AG08396 (cell line): ENCODE results near the gene SIPA1L3.
A peak's percentile ranks its signal among the peaks of the same experiment; 100 is the strongest.
"Not testable (repeated sequence)": the region's sequence is repeated elsewhere in the genome, so short reads cannot be mapped to it uniquely, and the experiment has no call there.

Source experiments
- DNase-seq: peaks from one replicate; pipeline ENCODE4 v3.0.0; 2012; ENCODE audit warnings: low spot score, mixed read lengths

The SIPA1L3 gene

DNA sequence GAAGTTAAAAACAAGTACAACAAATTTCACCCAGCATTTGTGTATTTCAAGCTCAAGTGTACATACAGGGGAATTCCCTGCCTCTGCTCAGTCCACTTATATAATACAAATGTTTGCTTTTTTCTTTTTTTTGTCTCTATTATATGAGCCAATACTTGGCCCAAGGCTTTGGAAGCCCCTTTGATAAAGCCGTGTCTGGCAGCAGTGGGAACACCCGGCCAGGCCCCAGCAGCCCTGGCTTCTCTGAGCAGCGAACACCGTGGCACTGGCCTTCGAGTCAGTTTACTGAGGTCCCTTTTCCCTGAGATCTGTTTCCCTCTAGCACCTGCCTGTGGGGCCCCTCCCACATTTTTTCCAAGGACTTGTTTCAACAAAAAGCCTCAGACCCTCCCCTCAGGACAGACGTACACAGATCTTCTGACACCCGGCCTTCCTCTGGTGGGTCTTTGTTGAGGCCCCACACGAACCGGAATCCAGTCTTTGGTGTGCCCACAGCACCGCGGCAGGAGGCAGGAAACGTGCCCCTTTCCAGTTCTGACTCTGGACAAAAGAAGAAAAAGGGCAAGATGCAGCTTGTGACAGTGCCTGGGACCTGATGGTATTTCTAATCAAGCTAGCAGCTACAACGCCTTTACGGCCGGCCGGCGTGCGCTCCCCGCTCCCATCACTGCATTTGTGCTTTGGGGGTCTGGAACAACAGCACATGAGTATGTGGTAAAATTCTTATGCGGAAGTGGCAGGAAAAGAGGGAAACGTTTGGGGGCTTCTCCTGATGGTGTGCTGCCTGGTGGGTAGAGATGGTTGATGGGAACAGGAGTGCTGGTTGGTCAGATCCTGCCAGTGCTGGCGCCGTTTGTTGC is 13.8 kb downstream of the SIPA1L3 start:
- DNase-seq = no peak

DNA sequence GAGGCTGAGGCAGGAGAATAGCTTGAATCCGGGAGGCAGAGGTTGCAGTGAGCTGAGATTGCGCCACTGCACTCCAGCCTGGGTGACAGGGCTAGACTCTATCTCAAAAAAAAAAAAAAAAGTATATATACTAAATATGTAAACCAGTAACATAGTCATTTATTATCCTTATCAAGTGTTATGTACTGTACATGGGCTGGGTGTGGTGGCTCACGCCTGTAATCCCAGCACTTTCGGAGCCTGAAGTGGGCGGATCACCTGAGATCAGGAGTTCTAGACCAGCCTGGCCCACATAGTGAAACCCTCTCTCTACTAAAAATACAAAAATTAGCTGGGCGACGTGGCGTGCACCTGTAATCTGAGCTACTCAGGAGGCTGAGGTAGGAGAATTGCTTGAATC is 17.6 kb downstream of the SIPA1L3 start:
- DNase-seq = not testable (repeated sequence)

DNA sequence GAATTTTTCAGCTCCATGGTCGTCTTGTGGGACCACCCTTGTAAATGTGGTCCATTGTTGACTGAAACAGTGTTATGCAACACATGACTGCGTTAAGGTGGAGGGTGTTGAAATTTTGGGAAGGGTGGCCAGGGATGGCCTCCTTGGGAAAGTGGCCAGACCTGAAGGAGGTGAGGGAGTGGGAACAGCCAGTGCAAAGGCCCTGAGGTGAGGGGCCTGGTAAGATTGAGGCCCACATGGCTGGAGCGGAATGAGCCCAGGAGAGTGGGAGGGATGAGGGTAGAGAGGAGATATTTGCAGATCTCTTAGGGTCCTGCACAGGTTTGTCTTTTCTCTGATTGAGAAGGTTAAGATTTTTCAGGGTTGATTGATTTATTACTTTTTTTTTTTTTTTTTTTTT is 18.2 kb downstream of the SIPA1L3 start:
- DNase-seq = no peak

DNA sequence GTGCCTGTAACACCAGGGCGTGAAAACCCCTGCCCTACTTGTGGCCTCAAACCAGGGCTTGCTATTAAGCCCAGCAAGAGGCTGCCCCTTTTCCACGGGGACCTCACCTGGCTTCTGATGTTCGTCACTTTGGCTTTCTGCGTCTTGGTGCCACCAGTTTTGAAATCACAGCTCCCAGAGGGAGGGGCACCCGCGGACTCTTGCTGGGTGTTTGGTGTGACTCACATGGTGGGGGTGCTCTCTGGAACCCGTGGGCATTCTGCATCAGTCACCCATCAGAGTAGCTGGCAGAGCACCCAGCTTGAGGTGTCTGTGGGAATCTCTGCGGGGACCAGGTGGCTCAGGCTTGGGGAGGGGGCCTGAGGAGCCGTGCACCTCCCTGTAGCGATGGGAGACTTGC is 19.2 kb downstream of the SIPA1L3 start:
- DNase-seq = no peak

DNA sequence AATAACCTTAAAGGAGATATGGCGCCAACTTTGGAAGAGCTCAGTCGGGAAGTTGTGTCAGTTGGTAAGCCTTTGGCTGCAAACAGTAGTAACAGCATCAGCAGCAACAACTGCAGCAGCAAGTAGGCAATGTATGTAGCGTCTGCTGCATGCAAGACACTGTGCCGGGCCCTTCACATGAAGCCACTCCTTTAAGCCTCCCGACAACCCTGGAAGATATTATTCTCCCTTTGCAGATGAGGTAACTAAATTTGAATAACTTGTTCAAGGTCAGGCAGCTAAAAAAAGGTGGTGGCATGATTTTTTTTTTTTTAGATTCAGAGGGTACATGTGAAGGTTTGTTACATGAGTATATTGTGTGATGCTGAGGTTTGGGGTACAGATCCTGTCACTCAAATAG is 19.7 kb downstream of the SIPA1L3 start:
- DNase-seq = no peak

DNA sequence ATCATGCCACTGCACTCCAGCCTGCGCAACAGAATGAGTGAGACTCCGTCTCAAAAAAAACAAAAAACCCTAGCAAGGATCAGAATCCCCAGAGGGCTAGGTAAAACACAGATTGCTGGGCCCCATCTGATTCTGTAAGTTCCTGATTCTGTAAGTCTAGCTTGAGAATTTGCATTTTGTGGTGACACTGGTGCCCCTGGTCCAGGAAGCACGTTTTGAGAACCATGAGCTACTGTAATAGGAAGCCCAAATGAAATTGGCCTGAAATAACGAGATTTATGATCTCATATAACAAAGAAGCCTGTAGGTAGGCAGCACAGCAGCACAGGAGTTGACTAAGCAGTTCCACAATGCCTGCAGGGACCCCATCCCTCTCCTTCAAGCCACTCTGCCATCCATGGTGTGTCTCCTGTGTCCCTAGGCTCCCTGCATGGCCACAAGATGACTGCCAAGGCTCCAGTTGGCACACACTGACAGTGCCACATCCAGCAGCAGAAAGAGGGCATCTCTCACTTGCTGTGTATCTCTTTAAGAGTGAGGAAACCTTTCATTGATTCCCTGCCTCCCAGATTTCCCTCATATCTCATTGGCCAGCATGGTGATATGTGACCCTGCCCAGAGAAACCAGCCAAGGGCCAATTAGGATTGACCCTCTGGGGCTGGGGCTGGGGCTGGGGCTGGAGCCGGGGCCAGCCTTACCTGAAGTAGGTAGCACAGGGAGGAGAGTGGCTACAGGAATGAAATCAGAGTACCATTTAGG is 21.7 kb downstream of the SIPA1L3 start:
- no peak for DNase-seq

DNA sequence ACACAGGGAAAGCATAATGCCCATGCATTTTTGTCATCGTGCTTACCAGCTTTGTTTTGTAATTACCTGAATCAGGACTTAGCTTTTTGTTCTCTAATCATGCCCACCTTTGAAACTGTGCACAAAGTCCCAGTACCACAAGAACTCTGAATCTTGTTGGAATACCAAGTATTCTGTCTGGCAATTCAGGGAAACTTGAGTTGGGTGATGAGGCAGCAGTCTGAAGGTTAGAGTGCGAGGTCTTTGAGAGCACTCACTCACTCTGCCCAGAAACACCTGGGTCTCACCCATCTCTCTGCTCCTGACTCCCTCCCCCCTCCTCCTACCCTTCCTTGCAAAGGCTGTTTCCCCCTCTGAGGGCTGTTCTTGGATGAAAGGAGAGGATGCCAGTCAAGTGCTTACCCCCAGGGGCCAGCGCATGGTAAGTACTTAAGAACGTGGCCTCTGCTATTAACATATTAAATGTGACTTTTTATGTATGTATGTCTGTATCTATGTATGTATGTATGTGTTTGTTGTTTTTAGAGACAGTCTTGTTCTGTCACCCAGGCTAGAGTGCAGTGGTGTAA is 22.4 kb downstream of the SIPA1L3 start:
- DNase-seq = no peak

DNA sequence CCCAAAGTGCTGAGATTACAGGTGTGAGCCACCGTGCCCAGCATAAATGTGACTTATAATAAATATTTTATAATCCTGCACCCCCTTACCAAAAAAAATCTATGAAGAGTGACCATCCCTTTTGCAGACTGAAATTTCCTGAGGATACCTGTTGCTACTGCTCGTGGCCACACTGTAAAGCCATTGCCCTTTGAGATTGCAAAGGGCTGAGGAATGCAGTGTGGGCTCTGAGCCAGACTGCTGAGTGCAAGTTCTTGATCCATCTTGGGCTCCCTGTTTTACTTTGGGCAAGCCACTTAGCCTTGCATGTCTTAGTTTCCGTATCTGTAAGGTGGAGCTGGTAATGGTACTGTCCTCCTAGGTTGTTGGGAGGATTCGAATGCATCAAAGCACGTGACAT is 23.4 kb downstream of the SIPA1L3 start:
- DNase-seq = no peak

DNA sequence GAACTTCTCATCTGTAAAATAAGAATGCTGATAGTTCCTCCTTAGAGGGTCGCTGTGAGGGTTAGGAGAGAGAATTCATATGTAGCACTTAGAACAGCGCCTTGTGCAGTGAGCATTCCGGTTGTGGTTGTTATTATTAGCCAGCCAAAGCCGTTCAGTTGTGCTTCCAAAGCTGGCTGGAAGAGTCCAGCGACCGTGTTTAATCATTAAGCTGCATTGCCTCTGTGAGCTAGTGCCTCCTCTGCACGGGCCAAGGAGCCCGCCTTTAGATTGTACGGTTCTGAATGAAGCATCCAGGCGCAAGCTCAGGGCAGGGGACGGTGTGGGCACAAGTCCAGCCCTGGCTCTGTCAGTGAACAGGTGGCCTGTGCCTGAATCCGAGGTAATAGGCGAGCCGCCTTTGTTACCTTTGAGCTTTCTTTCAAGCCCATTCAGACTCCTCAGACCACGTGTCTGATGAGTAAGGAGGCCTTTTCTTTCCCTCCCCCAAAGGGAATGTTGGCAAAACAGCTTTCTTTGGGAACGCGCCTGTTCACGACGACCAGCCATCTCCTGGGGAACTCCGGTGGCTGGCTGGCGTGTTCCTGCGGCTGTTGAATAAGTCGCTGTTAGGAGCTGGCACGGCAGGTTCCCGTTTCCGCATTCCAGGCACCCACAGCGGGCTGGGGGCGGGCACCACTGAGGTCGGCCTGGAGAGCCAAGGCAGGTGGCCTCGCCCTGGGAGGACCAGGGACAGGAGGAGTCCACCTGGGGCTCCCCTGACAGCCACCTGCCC is 25.1 kb downstream of the SIPA1L3 start:
- DNase-seq = peak; percentile 69

DNA sequence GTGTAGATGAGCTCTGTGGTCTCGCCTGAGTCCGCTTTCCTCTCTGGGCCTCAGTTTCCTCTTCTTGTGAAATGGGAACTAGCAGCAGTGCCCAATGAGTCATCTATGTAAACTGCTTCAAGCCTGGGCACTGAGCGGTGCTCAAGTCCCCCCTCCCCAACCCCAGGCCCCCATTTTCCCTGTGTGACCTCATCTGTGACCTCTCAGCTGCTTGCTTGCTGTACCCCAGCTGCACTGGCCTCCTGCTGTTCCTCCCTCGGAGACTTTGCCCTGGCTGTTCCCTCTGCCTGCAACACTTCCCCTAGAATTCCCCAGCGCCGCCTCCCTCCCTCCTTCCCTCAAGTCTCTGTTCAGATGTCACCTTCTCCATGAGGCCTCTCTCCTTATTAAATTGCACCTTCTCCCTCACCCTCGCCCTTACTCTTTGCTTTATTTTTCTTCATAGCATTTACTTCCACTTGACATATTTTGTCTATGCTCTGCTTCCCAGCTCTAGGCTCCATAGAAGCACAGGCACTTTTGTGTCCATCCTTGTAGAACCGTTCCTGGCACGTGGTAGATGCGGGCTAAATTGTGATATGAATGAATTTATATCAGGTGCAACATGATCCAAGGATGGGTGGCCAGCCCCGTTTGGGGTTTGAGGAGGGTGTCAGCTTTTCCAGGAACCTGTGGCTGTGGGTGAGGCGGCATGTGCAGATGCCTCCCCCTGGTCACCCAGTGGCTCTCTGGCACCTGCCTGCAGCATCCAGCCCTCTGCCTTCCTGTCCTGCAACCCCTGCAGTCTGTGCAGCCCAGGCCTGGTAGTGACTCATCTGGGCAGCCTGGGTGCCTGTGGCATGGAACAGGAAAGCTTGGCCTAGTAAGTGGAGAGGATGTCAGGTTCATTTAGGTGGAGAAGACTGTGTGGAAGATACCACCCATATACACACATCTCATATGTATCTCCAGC is 26.3 kb downstream of the SIPA1L3 start:
- DNase-seq = peak; percentile 41

DNA sequence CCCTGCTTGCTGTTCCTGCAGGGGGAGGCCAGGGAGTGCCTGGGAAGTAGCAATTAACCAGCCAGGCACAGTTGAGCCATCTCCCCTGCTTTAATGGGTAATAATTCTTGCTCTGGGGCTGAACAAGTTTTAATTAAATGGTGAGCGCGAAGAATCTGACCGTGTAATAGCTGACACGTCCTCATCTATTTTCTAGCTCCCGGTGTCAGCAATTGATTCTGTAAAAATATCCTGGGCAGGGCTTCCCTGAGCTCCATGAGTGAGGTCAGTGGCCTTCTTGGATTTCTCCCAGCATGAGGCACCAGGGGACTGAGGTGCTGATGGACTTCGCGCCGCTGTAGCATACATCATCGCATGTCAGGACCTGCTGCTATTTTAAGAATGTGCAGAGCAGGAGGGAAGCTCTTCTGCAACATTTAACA is 26.9 kb downstream of the SIPA1L3 start:
- no peak for DNase-seq

DNA sequence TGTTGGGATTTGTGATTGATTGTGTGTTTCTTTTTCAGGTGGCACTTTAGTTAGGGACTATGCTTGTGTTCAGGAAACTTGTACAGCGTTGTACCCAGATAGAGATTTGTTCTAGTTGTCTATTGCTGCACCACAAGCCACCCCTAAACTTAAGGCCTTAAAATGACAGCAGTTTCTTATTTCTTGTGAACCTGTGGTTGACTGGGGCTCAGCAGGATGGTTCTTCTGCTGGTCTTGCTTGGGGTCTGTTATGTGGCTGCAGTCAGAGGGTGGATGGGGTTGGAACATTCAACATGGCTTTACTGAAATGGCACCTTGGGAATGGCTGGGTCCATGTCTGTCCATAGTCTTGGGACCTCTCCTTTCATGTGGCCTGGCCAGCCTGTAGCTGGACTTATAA is 28.3 kb downstream of the SIPA1L3 start:
- no peak for DNase-seq

DNA sequence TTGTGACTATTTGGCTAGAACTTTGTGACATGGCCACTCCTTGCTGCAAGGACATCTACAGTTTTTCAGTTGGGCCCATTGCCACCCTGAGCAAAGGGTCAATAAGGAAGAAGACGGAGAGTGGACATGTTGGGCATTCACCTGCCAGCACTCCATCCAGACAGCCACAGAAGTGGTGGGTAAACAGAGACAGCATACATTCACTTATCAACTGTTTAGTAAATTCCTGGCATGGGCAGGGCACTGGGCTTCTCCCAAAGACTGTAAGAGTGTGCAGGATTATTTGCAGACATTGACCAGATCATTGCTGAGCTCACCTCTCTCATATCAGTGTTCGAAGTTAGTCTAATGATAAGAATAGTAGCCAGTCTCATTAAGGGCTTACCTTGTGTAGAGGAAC is 29.2 kb downstream of the SIPA1L3 start:
- DNase-seq = no peak

DNA sequence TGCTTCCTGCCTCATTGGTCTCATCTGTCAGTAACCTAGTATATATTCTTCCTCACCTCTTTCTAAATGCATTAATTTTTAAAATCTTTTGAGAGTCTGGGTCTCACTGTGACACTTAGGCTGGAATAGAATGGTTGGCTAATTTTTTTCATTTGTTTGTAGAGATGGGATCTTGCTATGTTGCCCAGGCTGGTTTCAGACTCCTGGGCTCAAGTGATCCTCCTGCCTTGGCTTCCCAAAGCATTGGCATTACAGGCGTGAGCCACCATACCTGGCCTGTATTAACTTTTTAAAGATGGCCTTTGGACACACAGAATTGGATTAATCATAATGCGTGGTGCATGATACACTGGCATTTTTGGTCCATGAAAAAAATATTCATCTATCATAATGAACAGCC is 29.9 kb downstream of the SIPA1L3 start:
- no peak for DNase-seq

DNA sequence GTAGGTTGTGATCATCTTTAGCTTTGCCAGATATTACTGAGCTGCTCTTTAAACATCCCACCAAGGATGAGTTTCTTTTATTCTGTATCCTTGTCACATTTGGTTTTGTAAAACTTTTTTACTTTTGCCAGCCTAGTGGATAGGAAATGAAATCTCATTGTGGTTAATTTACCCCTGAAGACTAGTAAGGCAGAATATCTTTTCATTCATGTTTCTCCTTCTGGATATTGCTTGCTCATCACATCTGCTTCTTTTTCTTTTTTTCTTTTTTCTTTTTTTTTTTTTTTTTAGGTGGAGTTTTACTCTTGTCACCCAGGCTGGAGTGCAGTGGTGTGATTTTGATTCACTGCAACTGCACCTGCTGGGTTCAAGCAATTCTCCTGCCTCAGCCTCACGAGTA is 31.3 kb downstream of the SIPA1L3 start:
- no peak for DNase-seq

DNA sequence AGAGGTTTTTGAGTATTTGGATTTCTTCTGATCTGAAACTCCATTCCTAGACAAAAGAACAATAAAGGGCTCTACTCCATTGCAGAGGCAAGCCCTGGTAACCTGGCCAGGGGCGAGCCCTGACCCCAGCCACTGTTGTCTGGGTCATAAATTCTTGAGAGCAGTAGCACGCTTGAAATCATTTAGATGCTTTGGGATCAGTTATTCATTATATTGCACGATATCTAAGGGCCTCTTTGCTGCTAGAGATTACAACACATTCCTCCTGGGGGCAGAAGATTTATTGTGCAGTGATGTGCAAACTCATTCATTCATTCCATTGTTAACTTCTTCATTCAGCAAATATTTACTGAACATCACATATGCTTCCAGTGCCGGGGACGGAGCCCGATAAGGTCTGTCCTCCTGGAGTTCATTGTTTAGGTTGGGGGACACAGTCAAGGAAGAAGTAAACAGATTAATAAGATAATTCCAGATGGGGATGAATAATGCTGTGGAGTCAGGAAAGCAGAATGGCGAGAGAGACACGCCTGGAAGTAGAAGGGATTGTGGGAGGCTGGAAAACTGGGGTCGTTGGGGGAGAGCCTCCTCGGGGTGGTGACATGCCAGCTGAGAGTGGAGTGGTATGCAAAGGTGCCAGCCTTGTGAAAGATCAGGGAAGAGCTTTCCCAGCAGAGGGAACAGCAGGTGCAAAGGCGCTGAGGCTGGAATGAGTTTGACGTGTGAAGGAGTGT is 34.9 kb downstream of the SIPA1L3 start:
- DNase-seq = no peak

DNA sequence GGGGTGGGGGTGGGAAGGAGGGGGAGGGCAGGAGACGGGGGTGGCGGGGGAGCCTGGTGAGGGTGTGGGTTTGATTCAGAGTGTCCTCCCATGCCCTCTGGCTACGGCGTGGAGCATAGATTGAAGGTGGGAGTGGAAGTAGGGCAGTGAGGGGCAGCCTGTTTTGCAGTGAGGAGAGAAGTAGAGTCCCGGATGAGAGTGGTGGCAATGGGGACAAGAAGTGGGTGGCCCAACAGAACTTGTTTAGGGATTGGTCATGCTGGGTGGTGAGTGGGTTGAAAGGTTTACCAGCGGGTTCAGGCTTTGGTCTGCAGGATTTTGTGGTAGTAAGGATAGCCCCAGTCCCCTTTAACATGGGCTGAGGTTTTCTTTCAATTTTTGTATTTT is 35.5 kb downstream of the SIPA1L3 start:
- no peak for DNase-seq

DNA sequence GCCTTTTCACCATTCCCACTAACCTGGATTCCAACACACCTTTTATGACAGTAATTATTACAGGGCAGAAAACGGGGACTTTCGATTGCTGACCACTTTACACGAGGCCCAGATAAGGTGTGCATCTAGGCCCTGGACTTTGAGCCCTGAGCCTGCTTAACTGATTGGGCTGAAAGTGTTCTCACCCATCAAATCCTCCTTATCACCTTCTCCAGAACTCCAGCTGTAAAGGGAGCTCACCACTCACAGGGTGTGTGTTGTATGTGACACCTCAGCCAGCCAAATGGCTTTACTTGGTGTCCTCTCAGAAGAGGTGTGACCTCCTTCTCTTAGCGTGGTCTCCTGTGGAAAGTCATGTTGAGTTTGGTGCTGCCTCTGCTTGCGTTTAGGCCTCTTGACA is 36.5 kb downstream of the SIPA1L3 start:
- no peak for DNase-seq

DNA sequence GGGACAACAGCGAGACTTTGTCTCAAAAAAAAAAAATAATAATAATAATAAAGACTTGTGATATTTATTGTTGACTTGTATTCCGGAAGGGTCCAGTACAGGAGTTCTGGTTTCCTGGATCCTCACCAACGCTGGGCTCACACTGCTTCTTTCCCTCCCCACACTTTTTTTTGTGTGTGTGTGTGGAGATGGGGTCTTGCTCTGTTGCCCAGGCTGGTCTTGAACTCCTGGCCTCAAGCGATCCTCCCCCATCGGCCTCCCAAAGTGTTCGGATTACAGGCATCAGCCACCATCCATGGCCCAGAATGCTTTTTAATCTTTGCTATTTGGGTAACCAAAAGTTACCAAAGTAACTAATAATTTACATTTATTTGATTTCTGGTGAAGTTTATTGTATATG is 39.1 kb downstream of the SIPA1L3 start:
- DNase-seq = no peak

DNA sequence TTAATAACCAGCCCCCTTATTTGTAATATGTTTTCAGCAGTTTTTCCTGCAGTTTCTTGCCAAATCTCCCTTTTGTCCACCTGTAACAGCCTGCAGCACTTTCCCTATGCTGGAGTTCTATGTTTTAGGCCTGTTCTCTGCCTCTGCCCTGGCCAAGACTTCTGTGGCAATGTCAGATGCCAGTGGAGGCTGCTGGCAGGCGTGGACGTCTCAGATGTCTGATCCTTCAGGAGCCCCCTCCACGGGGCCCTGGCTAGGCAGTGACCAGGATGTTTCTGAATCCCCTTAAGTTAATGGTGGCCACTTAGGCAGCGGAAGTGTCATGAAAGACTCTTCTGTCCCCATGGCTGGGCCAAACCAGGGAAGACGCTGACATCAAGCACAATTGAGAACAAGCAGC is 40.8 kb downstream of the SIPA1L3 start:
- no peak for DNase-seq

DNA sequence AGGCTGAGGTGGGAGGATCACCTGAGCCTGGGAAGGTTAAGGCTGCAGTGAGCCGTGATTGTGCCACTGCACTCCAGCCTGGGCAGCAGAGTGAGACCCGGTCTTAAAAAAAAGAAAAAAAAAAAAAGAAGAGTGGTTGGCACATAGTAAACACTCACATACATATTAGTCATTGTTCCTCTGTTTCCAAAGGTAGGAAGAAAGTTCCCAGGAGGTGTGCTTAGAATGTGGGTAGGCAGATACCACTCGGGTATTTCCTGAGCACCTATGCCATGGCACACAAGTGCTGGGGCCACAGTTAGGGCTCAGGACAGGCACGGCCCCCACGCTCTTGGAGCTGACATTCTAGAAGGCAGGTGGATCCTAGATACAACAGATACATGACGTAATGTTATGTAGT is 41.4 kb downstream of the SIPA1L3 start:
- DNase-seq = no peak
